Parathyroid adenoma (tissue), 2 donors: ENCODE data around the gene UNC5A.

ENCODE experiments used
- H2AFZ ChIP-seq: fragments of 300-600 bp; sonication (generic); one replicate; pipeline ENCODE4 v1.7.0; 2017; ENCODE audit warnings: antibody characterized with exemption, mild to moderate bottlenecking
- H3K27ac ChIP-seq: fragments of 300-600 bp; sonication (generic); one replicate; pipeline ENCODE4 v1.7.0; 2017
- H3K27me3 ChIP-seq: fragments of 300-600 bp; sonication (generic); one replicate; pipeline ENCODE4 v1.7.0; 2017; ENCODE audit warnings: low read length; ENCODE audit not compliant: control insufficient read depth, insufficient read depth
- H3K36me3 ChIP-seq: fragments of 300-600 bp; sonication (generic); one replicate; pipeline ENCODE4 v1.7.0; 2017; ENCODE audit warnings: low read length; ENCODE audit not compliant: control insufficient read depth, insufficient read depth
- H3K4me1 ChIP-seq: fragments of 300-600 bp; sonication (generic); one replicate; pipeline ENCODE4 v1.7.0; 2017; ENCODE audit warnings: control low read depth
- H3K4me2 ChIP-seq: fragments of 300-600 bp; sonication (generic); one replicate; pipeline ENCODE4 v1.7.0; 2017; ENCODE audit warnings: low read length
- H3K4me3 ChIP-seq: fragments of 300-600 bp; sonication (generic); one replicate; pipeline ENCODE4 v1.7.0; 2017; ENCODE audit warnings: low read depth, low read length
- H3K79me2 ChIP-seq: fragments of 300-600 bp; sonication (generic); one replicate; pipeline ENCODE4 v1.7.0; 2017; ENCODE audit warnings: control low read depth
- H3K9ac ChIP-seq: fragments of 300-600 bp; sonication (generic); one replicate; pipeline ENCODE4 v1.7.0; 2017; ENCODE audit warnings: mild to moderate bottlenecking
- H3K9me3 ChIP-seq: fragments of 300-600 bp; sonication (generic); one replicate; pipeline ENCODE4 v1.7.0; 2017; ENCODE audit warnings: low read length; ENCODE audit not compliant: control insufficient read depth
- CTCF ChIP-seq: fragments of 300-600 bp; sonication (generic); IDR thresholded peaks from one replicate; pipeline ENCODE4 v1.7.0; 2017; ENCODE audit warnings: antibody characterized with exemption, mild to moderate bottlenecking
- donor health status: primary hyperparathyroidism.

Gene UNC5A

GRCh38 chr5:176776141-176776865 is 34.1 kb upstream of the UNC5A start:
- H3K36me3 ChIP-seq: no peaks in the 10 kb centered on the region
- no peak overlapping the region for H3K4me2 ChIP-seq
- TF ChIP-seq CTCF: no peak
- H3K9me3 ChIP-seq: no peaks in the 10 kb centered on the region
- no peaks in the 10 kb centered on the region for H3K4me1 ChIP-seq
- H3K27ac ChIP-seq: no peak overlapping the region
- H3K27me3 ChIP-seq: no peaks in the 10 kb centered on the region
- H2AFZ ChIP-seq: no peak overlapping the region
- no peak overlapping the region for H3K4me3 ChIP-seq
- no peak overlapping the region for H3K9ac ChIP-seq
- no peaks in the 10 kb centered on the region for H3K79me2 ChIP-seq

GRCh38 chr5:176776916-176777315 is 33.4 kb upstream of the UNC5A start:
- Histone ChIP-seq H3K4me3 (no peak overlapping the region), H3K4me2 (no peak overlapping the region), H3K4me1 (no peaks in the 10 kb centered on the region), H3K9me3 (no peaks in the 10 kb centered on the region), H3K79me2 (no peaks in the 10 kb centered on the region), H2AFZ (no peak overlapping the region), H3K9ac (no peak overlapping the region), H3K27me3 (no peaks in the 10 kb centered on the region), H3K27ac (no peak overlapping the region), H3K36me3 (no peaks in the 10 kb centered on the region)
- no peak for TF ChIP-seq CTCF

- H3K27ac ChIP-seq: no peak overlapping the region
- no peaks in the 10 kb centered on the region for H3K4me1 ChIP-seq
- H2AFZ ChIP-seq: no peak overlapping the region
- no peaks in the 10 kb centered on the region for H3K79me2 ChIP-seq
- H3K27me3 ChIP-seq: no peaks in the 10 kb centered on the region
- H3K36me3 ChIP-seq: no peaks in the 10 kb centered on the region
- no peak for TF ChIP-seq CTCF
- H3K4me2 ChIP-seq: no peak overlapping the region
- no peaks in the 10 kb centered on the region for H3K9me3 ChIP-seq
- no peak overlapping the region for H3K9ac ChIP-seq
- no peak overlapping the region for H3K4me3 ChIP-seq
Observed at GRCh38 chr5:176778921-176779465, 31.4 kb upstream of the UNC5A start.

DNA sequence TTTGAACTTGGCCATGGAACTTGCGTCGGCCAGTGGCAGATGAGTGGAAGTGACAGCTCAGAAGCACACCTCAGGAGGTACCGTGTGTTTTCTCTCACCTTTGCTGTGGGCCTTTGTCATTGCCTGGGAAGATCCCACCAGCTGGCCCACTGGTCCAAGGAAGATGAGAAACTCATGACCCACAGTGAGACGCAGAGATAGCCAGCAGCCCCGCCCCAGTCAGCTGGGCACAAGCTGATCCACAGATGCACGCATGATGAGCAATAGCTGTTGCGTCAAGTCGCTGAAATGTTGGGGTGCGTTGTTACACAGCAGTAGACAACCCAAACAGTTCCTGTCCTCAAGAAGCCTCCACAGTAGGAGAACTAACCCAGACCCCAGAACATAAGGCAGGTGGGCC is 30.8 kb upstream of the UNC5A start:
- Histone ChIP-seq H3K4me3 (no peak overlapping the region), H3K9ac (no peak overlapping the region), H2AFZ (no peak overlapping the region), H3K36me3 (no peaks in the 10 kb centered on the region), H3K9me3 (no peaks in the 10 kb centered on the region), H3K4me1 (no peaks in the 10 kb centered on the region), H3K79me2 (no peaks in the 10 kb centered on the region), H3K4me2 (no peak overlapping the region), H3K27me3 (no peaks in the 10 kb centered on the region), H3K27ac (no peak overlapping the region)
- TF ChIP-seq CTCF: no peak
